Vagina (tissue), 2 donors: ENCODE measurements around the gene FANK1. TPM values are rescaled to one million over a fixed set of nuclear protein-coding genes. Genes with fewer than 3 reads are reported as not detected.
"Not testable (repeated sequence)": the region's sequence is repeated elsewhere in the genome, so short reads cannot be mapped to it uniquely, and the experiment has no call there.

ENCODE experiments used
- DNase-seq, 2 donors: peaks; one replicate each; pipeline ENCODE4 v3.0.0-alpha.2; 2017; ENCODE audit errors: extremely low spot score in 2 of 2
- H3K27ac ChIP-seq: fragments of 200-600 bp; sonication (generic); one replicate; pipeline ENCODE4 v1.5.1; 2019
- H3K27me3 ChIP-seq: fragments of 200-600 bp; sonication (generic); one replicate; pipeline ENCODE4 v1.5.1; 2019
- H3K36me3 ChIP-seq, 2 donors: fragments of 200-600 bp; sonication (generic); one replicate each; pipeline ENCODE4 v1.5.1; 2017 to 2019
- H3K4me1 ChIP-seq: fragments of 200-600 bp; sonication (generic); one replicate; pipeline ENCODE4 v1.5.1; 2019
- H3K4me3 ChIP-seq, 2 donors: fragments of 200-600 bp; sonication (generic); 1 replicate in 1 of 2; 2 replicates in 1 of 2; pipeline ENCODE4 v1.5.1; 2016 to 2019
- H3K9me3 ChIP-seq: fragments of 200-600 bp; sonication (generic); one replicate; pipeline ENCODE4 v1.5.1; 2019
- POLR2A ChIP-seq, 2 donors: fragments of 450-650 bp; IDR thresholded peaks; one replicate each; pipeline ENCODE4 v1.6.1; 2017; ENCODE audit warnings: antibody characterized with exemption in 2 of 2, mild to moderate bottlenecking in 2 of 2, moderate library complexity in 2 of 2
- POLR2AphosphoS5 ChIP-seq, 2 donors: sonication (generic); formaldehyde crosslinking; IDR thresholded peaks; one replicate each; pipeline ENCODE4 v1.9.0; 2017; ENCODE audit warnings: antibody characterized with exemption in 2 of 2, mild to moderate bottlenecking in 2 of 2, low read depth in 1 of 2; ENCODE audit not compliant: insufficient read depth in 1 of 2
- intact Hi-C: fragments of 100-400 bp; cut with DNase I; formaldehyde crosslinking; loops from one replicate; pipeline ENCODE4 v1.15.1; 2023
- total RNA-seq: library from RNA; depleted of rRNA; stranded (reverse); fragments of >200 nt; gene quantifications from one replicate; pipeline ENCODE4 v1.2.3, GENCODE V29; 2016
- TF ChIP-seq, protein P1 (sequence below), 3 experiments: fragments of 450-650 bp in 2 of 3; fragments of 200-600 bp in 1 of 3; sonication (generic) in 1 of 3; IDR thresholded peaks; one replicate each; pipeline ENCODE4 v1.5.1; 2017 to 2019; ENCODE audit warnings: antibody characterized with exemption in 3 of 3, mild to moderate bottlenecking in 2 of 3, moderate library complexity in 2 of 3

FANK1 gene
- total RNA-seq, 1 donor from 2014 or later, result 6.6 TPM

- no peaks in the 10 kb centered on the region for H3K36me3 ChIP-seq
- no peak for TF ChIP-seq POLR2AphosphoS5 (IDR thresholded peaks at IDR 0.05; ENCODE audit: insufficient read depth in 1 of 2, low read depth in 1 of 2)
- TF ChIP-seq, protein P1, sequence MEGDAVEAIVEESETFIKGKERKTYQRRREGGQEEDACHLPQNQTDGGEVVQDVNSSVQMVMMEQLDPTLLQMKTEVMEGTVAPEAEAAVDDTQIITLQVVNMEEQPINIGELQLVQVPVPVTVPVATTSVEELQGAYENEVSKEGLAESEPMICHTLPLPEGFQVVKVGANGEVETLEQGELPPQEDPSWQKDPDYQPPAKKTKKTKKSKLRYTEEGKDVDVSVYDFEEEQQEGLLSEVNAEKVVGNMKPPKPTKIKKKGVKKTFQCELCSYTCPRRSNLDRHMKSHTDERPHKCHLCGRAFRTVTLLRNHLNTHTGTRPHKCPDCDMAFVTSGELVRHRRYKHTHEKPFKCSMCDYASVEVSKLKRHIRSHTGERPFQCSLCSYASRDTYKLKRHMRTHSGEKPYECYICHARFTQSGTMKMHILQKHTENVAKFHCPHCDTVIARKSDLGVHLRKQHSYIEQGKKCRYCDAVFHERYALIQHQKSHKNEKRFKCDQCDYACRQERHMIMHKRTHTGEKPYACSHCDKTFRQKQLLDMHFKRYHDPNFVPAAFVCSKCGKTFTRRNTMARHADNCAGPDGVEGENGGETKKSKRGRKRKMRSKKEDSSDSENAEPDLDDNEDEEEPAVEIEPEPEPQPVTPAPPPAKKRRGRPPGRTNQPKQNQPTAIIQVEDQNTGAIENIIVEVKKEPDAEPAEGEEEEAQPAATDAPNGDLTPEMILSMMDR (IDR thresholded peaks at IDR 0.05), result no peak
- no peak for TF ChIP-seq POLR2A (IDR thresholded peaks at IDR 0.05)
- DNase-seq, result no peak
- H3K27me3 ChIP-seq, result no peaks in the 10 kb centered on the region
- H3K27ac ChIP-seq, result no peak overlapping the region
- peaks cover 18% of the 10 kb centered on the region for H3K9me3 ChIP-seq
- no peaks in the 10 kb centered on the region for H3K4me1 ChIP-seq
- no peak overlapping the region for H3K4me3 ChIP-seq
- intact Hi-C loops, result no loop called here
These were observed 59.4 kb downstream of the FANK1 start for GRCh38 chr10:125955766-125956165.

DNA sequence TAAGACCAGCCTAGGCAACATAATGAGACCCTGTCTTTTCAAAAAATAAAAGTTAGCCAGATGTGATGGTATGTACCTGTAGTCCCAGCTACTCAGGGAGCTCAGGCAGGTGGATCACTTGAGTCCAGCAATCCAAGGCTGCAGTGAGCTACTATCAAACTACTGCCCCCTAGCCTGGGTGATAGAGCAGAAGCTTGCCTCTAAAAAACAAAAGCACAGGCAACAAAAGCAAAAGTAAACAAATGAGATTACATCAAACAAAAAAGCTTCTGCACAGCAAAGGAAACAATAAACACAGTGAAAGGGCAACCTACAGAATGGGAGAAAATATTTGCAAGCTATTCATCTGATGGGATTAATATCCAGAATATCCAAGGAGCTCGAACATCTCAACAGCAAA, 65.4 kb downstream of the FANK1 start:
- Histone ChIP-seq H3K9me3 (no peaks in the 10 kb centered on the region), H3K36me3 (no peaks in the 10 kb centered on the region), H3K27me3 (no peaks in the 10 kb centered on the region), H3K4me1 (no peaks in the 10 kb centered on the region), H3K27ac (no peak overlapping the region), H3K4me3 (no peak overlapping the region)
- no peak for DNase-seq
- intact Hi-C loops, result no loop called here
- TF ChIP-seq POLR2AphosphoS5 (IDR thresholded peaks at IDR 0.05; ENCODE audit: insufficient read depth in 1 of 2, low read depth in 1 of 2) (no peak), POLR2A (IDR thresholded peaks at IDR 0.05) (no peak)
- TF ChIP-seq, protein P1 (IDR thresholded peaks at IDR 0.05), result no peak

GRCh38 chr10:125962200-125962599, 65.8 kb downstream of the FANK1 start:
- Histone ChIP-seq H3K27ac (no peak overlapping the region), H3K9me3 (no peaks in the 10 kb centered on the region), H3K4me1 (no peaks in the 10 kb centered on the region), H3K36me3 (no peaks in the 10 kb centered on the region), H3K4me3 (no peak overlapping the region), H3K27me3 (no peaks in the 10 kb centered on the region)
- intact Hi-C loops, result no loop called here
- no peak for DNase-seq
- TF ChIP-seq, protein P1 (IDR thresholded peaks at IDR 0.05), result no peak
- no peak for TF ChIP-seq POLR2AphosphoS5 (IDR thresholded peaks at IDR 0.05; ENCODE audit: insufficient read depth in 1 of 2, low read depth in 1 of 2)
- TF ChIP-seq POLR2A (IDR thresholded peaks at IDR 0.05), result no peak

DNA sequence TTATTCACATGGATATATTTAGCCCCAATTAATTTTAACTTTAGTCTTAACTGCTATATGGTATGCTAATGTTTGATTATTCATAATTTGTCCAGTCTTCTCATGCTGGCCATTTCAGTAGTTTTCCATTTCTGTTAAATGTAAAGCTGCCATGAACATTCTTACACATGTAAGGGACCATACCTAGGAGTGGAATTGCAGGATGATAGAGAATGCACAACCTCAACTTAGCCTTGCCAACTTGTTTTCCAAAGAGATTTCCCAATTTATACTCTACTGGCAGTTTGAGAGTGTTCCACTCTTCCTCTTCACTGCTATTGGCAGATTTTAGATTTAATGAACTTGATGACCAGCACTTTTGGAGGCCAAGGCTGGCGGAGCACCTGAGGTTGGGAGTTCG, 68.2 kb downstream of the FANK1 start:
- no peaks in the 10 kb centered on the region for H3K9me3 ChIP-seq
- TF ChIP-seq POLR2AphosphoS5 (IDR thresholded peaks at IDR 0.05; ENCODE audit: insufficient read depth in 1 of 2, low read depth in 1 of 2), result no peak
- no peak for DNase-seq
- no peaks in the 10 kb centered on the region for H3K4me1 ChIP-seq
- no peaks in the 10 kb centered on the region for H3K27me3 ChIP-seq
- H3K4me3 ChIP-seq, result no peak overlapping the region
- no peak overlapping the region for H3K27ac ChIP-seq
- intact Hi-C loops, result no loop called here
- no peaks in the 10 kb centered on the region for H3K36me3 ChIP-seq

- H3K4me3 ChIP-seq, result no peak overlapping the region
- no peak for DNase-seq
- H3K9me3 ChIP-seq, result no peaks in the 10 kb centered on the region
- no peaks in the 10 kb centered on the region for H3K36me3 ChIP-seq
- no peaks in the 10 kb centered on the region for H3K4me1 ChIP-seq
- H3K27ac ChIP-seq, result no peak overlapping the region
- intact Hi-C loops, result no loop called here
- H3K27me3 ChIP-seq, result no peaks in the 10 kb centered on the region
- TF ChIP-seq, protein P1 (IDR thresholded peaks at IDR 0.05), result no peak
- TF ChIP-seq POLR2A (IDR thresholded peaks at IDR 0.05) (no peak), POLR2AphosphoS5 (IDR thresholded peaks at IDR 0.05; ENCODE audit: insufficient read depth in 1 of 2, low read depth in 1 of 2) (no peak)
These were observed 71.2 kb downstream of the FANK1 start for GRCh38 chr10:125967533-125967932.

DNA sequence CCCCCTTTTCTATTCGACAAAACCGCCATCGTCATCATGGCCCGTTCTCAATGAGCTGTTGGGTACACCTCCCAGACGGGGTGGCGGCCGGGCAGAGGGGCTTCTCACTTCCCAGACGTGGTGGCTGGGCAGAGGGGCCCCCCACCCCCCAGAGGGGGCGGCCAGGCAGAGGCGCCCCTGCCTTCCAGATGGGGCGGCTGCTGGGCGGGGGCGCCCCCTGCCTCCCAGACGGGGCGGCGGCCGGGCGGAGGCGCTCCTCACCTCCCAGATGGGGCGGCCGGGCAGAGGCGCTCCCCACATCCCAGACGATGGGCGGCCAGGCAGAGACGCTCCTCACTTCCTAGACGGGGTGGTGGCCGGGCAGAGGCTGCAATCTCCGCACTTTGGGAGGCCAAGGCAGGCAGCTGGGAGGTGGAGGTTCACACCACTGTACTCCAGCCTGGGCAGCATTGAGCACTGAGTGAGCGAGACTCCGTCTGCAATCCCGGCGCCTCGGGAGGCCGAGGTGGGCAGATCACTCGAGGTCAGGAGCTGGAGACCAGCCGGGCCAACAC, 73.8 kb downstream of the FANK1 start:
- H3K9me3 ChIP-seq, H3K4me1 ChIP-seq, H3K4me3 ChIP-seq, DNase-seq, H3K27ac ChIP-seq, H3K36me3 ChIP-seq, H3K27me3 ChIP-seq, intact Hi-C loops: not testable (repeated sequence)
